OCI-LY3 (cell line): ENCODE data around the gene POLD4.

Source experiments
- H2AFZ ChIP-seq: fragments of 200-600, 300-600 bp; shearing (Covaris generic); 2 replicates; pipeline ENCODE4 v1.6.0; 2014; ENCODE audit warnings: antibody characterized with exemption, low read depth, low read length
- H3K27ac ChIP-seq: fragments of 200-600, 300-600 bp; sonication (generic); 2 replicates; pipeline ENCODE4 v1.5.1; 2014; ENCODE audit warnings: mild to moderate bottlenecking, low read length, moderate library complexity, mixed read lengths
- H3K27me3 ChIP-seq: fragments of 200-600, 300-600 bp; sonication (generic); 2 replicates; pipeline ENCODE4 v1.6.1; 2014; ENCODE audit warnings: low read depth, low read length, mixed read lengths
- H3K36me3 ChIP-seq: fragments of 200-600, 300-600 bp; sonication (generic); replicated peaks from 2 replicates; pipeline ENCODE3; 2014; ENCODE audit warnings: low read depth, low read length, mixed read lengths
- H3K4me1 ChIP-seq: fragments of 300-600, 200-600 bp; sonication (generic); 2 replicates; pipeline ENCODE4 v1.6.1; 2014; ENCODE audit warnings: low read length, mixed read lengths
- H3K4me2 ChIP-seq: fragments of 200-600, 300-600 bp; sonication (generic); 2 replicates; pipeline ENCODE4 v1.6.1; 2014; ENCODE audit warnings: low read length, mixed read lengths
- H3K4me3 ChIP-seq: fragments of 300-600, 200-600 bp; sonication (generic); 2 replicates; pipeline ENCODE4 v1.5.1; 2014; ENCODE audit warnings: antibody characterized with exemption, mild to moderate bottlenecking, low read length, moderate library complexity
- H3K79me2 ChIP-seq: fragments of 300-600, 200-600 bp; shearing (Covaris generic); 2 replicates; pipeline ENCODE4 v1.6.1; 2014; ENCODE audit warnings: mild to moderate bottlenecking, low read length, mixed read lengths
- H3K9ac ChIP-seq: fragments of 300-600, 200-600 bp; shearing (Covaris generic); 2 replicates; pipeline ENCODE4 v1.6.0; 2014; ENCODE audit warnings: mild to moderate bottlenecking, low read length, moderate library complexity
- H3K9me3 ChIP-seq: fragments of 200-600, 300-600 bp; shearing (Covaris generic); 2 replicates; pipeline ENCODE4 v1.6.1; 2014; ENCODE audit warnings: low read length, mixed read lengths; ENCODE audit not compliant: insufficient read depth
- H4K20me1 ChIP-seq: fragments of 200-600, 300-600 bp; sonication (generic); 2 replicates; pipeline ENCODE4 v1.6.1; 2016; ENCODE audit warnings: low read length, mixed read lengths; ENCODE audit not compliant: insufficient read depth
- CTCF ChIP-seq: fragments of 200-600, 300-600 bp; sonication (generic); IDR thresholded peaks from 2 replicates; pipeline ENCODE4 v1.5.1; 2014; ENCODE audit warnings: antibody characterized with exemption, low read length, low read depth
- EZH2phosphoT487 ChIP-seq: fragments of 200-600 bp; shearing (Covaris generic); IDR thresholded peaks from 2 replicates; pipeline ENCODE4 v1.6.1; 2018; ENCODE audit warnings: antibody characterized with exemption, mixed run types, low read depth

The POLD4 gene

GRCh38 chr11:67366546-67366945 lies 13.2 kb upstream of the POLD4 start:
- peaks cover 8% of the 10 kb centered on the region for H3K36me3 ChIP-seq
- no peak overlapping the region for H3K9ac ChIP-seq
- no peaks in the 10 kb centered on the region for H3K9me3 ChIP-seq
- peaks cover 16% of the 10 kb centered on the region for H3K79me2 ChIP-seq
- H3K27me3 ChIP-seq, result no peaks in the 10 kb centered on the region
- H3K4me3 ChIP-seq, result no peak overlapping the region
- H3K27ac ChIP-seq, result no peak overlapping the region
- no peak overlapping the region for H2AFZ ChIP-seq
- no peak overlapping the region for H3K4me2 ChIP-seq
- peaks cover 10% of the 10 kb centered on the region; the same call in 1 of the 2 replicates for H4K20me1 ChIP-seq
- peaks cover 6% of the 10 kb centered on the region for H3K4me1 ChIP-seq
- no peak for TF ChIP-seq EZH2phosphoT487
- no peak for TF ChIP-seq CTCF

DNA sequence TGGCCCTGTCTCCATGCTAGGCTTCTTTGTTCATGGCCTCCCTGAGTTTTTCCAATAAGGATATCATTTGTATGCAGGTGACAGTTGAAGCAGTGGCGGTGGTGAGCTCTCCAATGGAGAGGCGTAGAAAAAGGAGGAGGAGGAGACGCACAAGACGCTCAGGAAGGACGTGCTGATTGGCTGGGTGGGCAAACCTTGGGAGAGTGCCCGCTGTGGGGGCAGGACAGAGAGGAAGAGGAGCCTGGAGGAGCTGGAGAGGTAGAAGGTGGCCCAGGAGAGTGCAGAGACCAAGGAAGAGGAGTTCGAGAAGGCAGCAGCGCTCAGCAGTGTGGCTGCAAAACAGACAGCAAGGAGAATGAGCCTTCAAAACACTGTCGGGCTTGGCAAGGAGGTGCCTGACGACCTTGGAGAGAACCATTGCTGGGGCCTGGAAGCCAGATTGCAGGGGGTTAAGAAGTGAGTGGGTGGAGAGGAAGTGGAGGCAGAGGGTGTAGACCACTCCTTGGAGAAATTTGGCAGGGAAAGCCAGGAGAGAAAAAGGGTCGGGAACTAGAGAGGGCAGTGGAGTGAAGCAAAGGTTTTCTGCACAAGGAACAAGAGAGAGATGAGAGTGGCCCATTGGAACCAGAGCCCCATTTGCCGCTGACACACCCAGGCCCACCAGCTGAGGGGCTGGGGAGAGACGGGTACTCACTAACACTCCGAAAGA lies 12.5 kb upstream of the POLD4 start:
- H3K27ac ChIP-seq, result no peak overlapping the region
- TF ChIP-seq EZH2phosphoT487 (no peak), CTCF (no peak)
- no peaks in the 10 kb centered on the region; the same call in 1 of the 2 replicates for H3K4me1 ChIP-seq
- H3K4me3 ChIP-seq, result no peak overlapping the region
- H4K20me1 ChIP-seq, result peaks cover 4% of the 10 kb centered on the region; the same call in 1 of the 2 replicates
- peaks cover 10% of the 10 kb centered on the region for H3K79me2 ChIP-seq
- H3K9ac ChIP-seq, result no peak overlapping the region
- peaks cover 8% of the 10 kb centered on the region for H3K36me3 ChIP-seq
- H3K9me3 ChIP-seq, result no peaks in the 10 kb centered on the region
- H3K4me2 ChIP-seq, result no peak overlapping the region
- no peaks in the 10 kb centered on the region for H3K27me3 ChIP-seq
- no peak overlapping the region for H2AFZ ChIP-seq

GRCh38 chr11:67364783-67365722 lies 11.7 kb upstream of the POLD4 start:
- H3K4me3 ChIP-seq, result no peak overlapping the region
- H3K4me1 ChIP-seq, result no peaks in the 10 kb centered on the region
- H4K20me1 ChIP-seq, result no peaks in the 10 kb centered on the region
- H3K9me3 ChIP-seq, result no peaks in the 10 kb centered on the region
- H3K36me3 ChIP-seq, result peaks cover 8% of the 10 kb centered on the region
- H3K4me2 ChIP-seq, result no peak overlapping the region
- H2AFZ ChIP-seq, result no peak overlapping the region
- H3K27ac ChIP-seq, result no peak overlapping the region
- TF ChIP-seq EZH2phosphoT487 (no peak), CTCF (no peak)
- H3K79me2 ChIP-seq, result peaks cover 5% of the 10 kb centered on the region; the same call in 1 of the 2 replicates
- H3K27me3 ChIP-seq, result no peaks in the 10 kb centered on the region
- H3K9ac ChIP-seq, result no peak overlapping the region

DNA sequence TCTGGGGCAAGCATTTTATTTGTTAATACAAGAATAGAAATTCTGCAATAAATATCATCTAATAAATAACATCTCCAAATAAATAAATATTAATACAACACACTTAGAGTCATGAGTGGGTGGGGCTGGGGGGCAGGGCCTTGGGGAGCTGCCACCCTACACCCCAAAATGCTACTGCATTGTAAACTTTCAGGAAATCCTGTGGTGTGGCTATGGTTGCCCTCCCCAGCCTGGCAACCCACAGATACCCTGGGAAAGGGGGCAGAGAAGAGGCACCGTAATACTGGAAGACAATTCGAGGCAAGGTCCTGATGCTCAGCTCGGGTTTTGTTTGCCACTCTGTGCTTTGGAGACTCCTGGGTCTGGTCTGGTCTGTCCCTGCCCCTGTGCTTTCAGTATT lies 10.8 kb upstream of the POLD4 start:
- H3K27ac ChIP-seq, result no peak overlapping the region

More for the DNA sequence above, 10.8 kb upstream of the POLD4 start:
- TF ChIP-seq EZH2phosphoT487 (no peak), CTCF (no peak)
- H3K4me1 ChIP-seq, result no peaks in the 10 kb centered on the region
- no peak overlapping the region for H3K4me3 ChIP-seq
- H3K4me2 ChIP-seq, result no peak overlapping the region
- H3K36me3 ChIP-seq, result peaks cover 8% of the 10 kb centered on the region
- no peaks in the 10 kb centered on the region for H3K27me3 ChIP-seq
- H4K20me1 ChIP-seq, result no peaks in the 10 kb centered on the region
- H3K9ac ChIP-seq, result no peak overlapping the region
- no peak overlapping the region for H2AFZ ChIP-seq
- peaks cover 2% of the 10 kb centered on the region; the same call in 1 of the 2 replicates for H3K79me2 ChIP-seq
- H3K9me3 ChIP-seq, result no peaks in the 10 kb centered on the region
